ENCODE measurements around the gene RPH3AL. TPM values are rescaled to one million over a fixed set of nuclear protein-coding genes. Genes with fewer than 3 reads are reported as not detected.

The RPH3AL gene
- total and polyA plus RNA-seq, 2 donors, result 2.6 to 3.2 TPM

DNA sequence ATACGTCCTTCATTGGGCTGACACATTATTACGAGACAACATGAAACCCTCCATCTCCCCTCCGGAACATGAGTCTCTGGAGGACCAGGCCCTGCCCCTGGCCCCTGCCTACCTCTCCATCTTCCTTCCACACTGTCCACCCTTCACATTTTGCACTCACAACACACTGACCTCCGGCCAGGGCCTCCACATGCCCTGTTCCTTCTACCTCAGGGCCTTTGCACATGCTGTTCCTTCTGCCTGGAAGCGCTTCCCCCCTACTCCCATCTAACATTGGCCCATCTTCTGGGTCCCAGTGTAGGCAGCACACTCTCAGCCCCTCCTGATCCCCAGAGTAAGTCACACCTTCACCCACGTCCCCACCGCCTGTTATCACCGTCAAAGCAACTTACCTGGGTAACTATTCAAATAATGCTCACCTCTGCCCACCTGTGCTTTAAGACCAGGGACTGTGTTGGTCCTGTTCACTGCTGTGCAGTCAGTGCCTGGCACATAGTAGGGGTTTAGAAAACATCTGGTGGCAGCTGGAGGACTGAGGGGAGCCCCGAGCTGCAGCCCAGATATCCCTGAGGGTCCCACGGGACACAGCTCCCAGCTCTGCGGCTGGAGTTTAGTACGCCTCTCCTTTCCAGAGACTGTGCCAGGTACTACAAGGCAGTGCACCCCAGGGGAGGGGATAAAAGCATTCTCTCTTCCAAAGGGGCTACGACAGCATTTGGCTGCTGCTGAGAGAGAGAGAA is 27.2 kb downstream of the RPH3AL start:
- H3K27me3 ChIP-seq (ENCODE audit: control insufficient read depth in 2 of 2, insufficient read depth in 1 of 2, low read length in 1 of 2), result peaks cover 0 to 23% of the 10 kb centered on the region in 2 donors
- no peak overlapping the region for H3K4me3 ChIP-seq (ENCODE audit: low read length in 2 of 2)
- 94% methylated on average over 13 of the region's 13 CpGs for WGBS
- no peak for DNase-seq (ENCODE audit: low read depth in 6 of 9, low spot score in 9 of 9)
- H3K9me3 ChIP-seq (ENCODE audit: control insufficient read depth in 2 of 2, insufficient read depth in 1 of 2, low read length in 1 of 2), result no peaks in the 10 kb centered on the region
- H3K36me3 ChIP-seq (ENCODE audit: control insufficient read depth in 2 of 2, insufficient read depth in 2 of 2, low read length in 1 of 2), result no peaks in the 10 kb centered on the region
- peaks cover 0 to 5% of the 10 kb centered on the region in 2 donors for H3K4me1 ChIP-seq (ENCODE audit: control insufficient read depth in 2 of 2, insufficient read depth in 2 of 2, low read length in 2 of 2)
- H3K27ac ChIP-seq (ENCODE audit: low read depth in 1 of 2, low read length in 1 of 2), result no peak overlapping the region

DNA sequence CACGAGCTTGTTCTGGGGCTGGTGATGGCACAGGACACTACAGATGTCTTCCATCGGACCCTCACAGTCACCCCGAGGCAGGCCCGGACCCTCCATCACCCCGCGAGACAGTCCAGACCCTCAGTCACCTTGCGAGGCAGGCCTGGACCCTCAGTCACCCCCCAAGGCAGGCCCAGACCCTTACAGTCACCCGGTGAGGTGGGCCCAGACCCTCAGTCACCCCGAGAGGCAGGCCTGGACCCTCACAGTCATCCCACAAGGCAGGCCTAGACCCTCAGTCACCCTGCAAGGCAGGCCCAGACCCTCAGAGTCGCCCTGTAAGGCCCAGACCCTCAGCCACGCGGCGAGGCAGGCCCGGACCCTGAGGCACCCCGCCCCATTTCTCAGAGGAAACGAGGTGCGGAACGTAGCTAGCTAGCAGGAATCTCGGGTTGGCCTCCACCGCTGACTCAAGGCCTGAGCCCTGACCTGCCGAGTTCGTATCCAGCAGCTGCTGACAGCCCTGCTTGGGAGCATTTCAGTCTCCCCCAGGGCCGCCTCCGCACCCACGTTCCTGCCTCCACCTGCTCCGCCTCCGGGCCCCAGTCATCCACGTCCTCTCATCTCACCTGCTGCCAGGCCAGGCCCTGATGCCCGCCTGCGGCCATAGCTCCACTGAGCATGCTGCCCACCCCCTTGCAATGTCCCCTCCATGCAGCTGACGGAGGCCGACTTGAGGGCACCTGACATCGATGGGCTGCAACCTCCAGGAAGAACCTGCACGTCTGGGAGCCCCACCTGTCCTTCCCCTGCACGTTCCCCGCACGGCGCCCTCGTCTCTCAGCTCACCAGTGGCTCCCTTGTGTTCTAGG is 28.7 kb downstream of the RPH3AL start:
- no peak overlapping the region for H3K4me3 ChIP-seq (ENCODE audit: low read length in 2 of 2)
- no peak for DNase-seq (ENCODE audit: low read depth in 6 of 9, low spot score in 9 of 9)
- H3K27ac ChIP-seq (ENCODE audit: low read depth in 1 of 2, low read length in 1 of 2), result no peak overlapping the region
- H3K27me3 ChIP-seq (ENCODE audit: control insufficient read depth in 2 of 2, insufficient read depth in 1 of 2, low read length in 1 of 2), result peaks cover 0 to 23% of the 10 kb centered on the region in 2 donors
- H3K36me3 ChIP-seq (ENCODE audit: control insufficient read depth in 2 of 2, insufficient read depth in 2 of 2, low read length in 1 of 2), result no peaks in the 10 kb centered on the region
- WGBS, result 93% methylated on average over 39 of the region's 39 CpGs
- no peaks in the 10 kb centered on the region for H3K4me1 ChIP-seq (ENCODE audit: control insufficient read depth in 2 of 2, insufficient read depth in 2 of 2, low read length in 2 of 2)
- peaks cover 0 to 6% of the 10 kb centered on the region in 2 donors for H3K9me3 ChIP-seq (ENCODE audit: control insufficient read depth in 2 of 2, insufficient read depth in 1 of 2, low read length in 1 of 2)

DNA sequence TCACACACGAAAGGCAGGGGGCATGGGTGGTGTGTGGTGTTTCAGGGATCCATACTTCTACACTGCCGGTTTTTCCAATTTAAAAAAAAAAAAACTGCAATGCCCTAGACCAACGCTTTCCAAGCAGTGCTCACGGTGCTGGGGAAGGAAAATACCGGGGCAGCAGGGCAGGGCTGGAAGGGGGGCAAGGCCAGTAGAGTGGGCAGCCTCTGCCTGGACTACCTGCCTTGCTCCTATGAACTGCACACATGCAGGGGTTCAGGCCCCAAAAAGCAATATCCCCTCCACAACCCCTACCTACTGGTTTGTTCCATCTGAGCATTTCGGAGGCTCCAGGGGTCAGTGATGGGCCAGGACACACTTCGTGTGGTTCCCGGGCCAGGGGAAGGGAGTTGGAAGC is 29.4 kb downstream of the RPH3AL start:
- H3K9me3 ChIP-seq (ENCODE audit: control insufficient read depth in 2 of 2, insufficient read depth in 1 of 2, low read length in 1 of 2), result peaks cover 0 to 6% of the 10 kb centered on the region in 2 donors
- H3K4me1 ChIP-seq (ENCODE audit: control insufficient read depth in 2 of 2, insufficient read depth in 2 of 2, low read length in 2 of 2), result no peaks in the 10 kb centered on the region
- DNase-seq (ENCODE audit: low read depth in 6 of 9, low spot score in 9 of 9), result no peak

DNA sequence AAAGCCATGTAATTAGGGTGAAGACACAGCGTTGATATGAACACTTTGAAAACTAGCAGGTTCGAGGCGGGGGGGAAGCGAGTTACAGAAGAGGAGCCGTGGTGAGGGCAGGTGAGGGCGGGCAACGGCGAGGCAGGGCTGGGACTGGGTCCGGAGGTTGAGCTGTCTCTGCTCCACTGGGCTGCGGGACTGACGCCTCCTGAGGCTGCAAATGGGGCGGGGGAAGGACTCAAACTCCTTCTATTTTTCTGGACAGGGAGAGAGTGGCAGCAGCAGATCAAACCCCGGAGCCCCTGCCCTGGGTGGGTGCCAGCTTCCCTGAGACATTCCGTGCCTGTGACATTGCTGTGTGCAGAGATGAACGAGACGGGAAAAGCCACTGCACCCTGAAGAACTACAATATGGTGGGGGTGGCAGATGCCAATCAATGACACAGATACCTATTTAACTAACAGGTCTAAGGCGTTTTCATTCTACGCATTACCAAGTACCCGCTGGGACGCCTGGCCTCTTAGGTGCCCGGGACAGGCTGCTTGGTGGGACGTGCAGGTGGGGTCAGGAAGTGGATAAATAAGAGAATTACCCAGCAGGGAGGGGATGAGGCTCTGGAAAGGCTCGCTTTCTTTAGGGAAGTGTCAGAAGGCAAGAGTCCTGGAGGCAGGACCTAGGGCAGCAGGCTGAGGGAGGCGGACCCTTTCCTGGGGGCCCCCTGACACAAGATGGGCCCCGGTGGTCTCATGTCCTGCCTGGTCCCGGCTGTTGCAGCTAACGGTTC is 30.4 kb downstream of the RPH3AL start:
- no peak overlapping the region for H3K4me3 ChIP-seq (ENCODE audit: low read length in 2 of 2)
- WGBS, result 88% methylated on average over 27 of the region's 27 CpGs
- H3K36me3 ChIP-seq (ENCODE audit: control insufficient read depth in 2 of 2, insufficient read depth in 2 of 2, low read length in 1 of 2), result no peaks in the 10 kb centered on the region
- H3K9me3 ChIP-seq (ENCODE audit: control insufficient read depth in 2 of 2, insufficient read depth in 1 of 2, low read length in 1 of 2), result peaks cover 0 to 8% of the 10 kb centered on the region in 2 donors
- no peak overlapping the region for H3K27ac ChIP-seq (ENCODE audit: low read depth in 1 of 2, low read length in 1 of 2)
- H3K27me3 ChIP-seq (ENCODE audit: control insufficient read depth in 2 of 2, insufficient read depth in 1 of 2, low read length in 1 of 2), result peaks cover 0 to 23% of the 10 kb centered on the region in 2 donors
- no peaks in the 10 kb centered on the region for H3K4me1 ChIP-seq (ENCODE audit: control insufficient read depth in 2 of 2, insufficient read depth in 2 of 2, low read length in 2 of 2)
- no peak for DNase-seq (ENCODE audit: low read depth in 6 of 9, low spot score in 9 of 9)

More for the DNA sequence above, 29.4 kb downstream of the RPH3AL start:
- Histone ChIP-seq H3K36me3 (ENCODE audit: control insufficient read depth in 2 of 2, insufficient read depth in 2 of 2, low read length in 1 of 2) (no peaks in the 10 kb centered on the region), H3K4me3 (ENCODE audit: low read length in 2 of 2) (no peak overlapping the region), H3K27ac (ENCODE audit: low read depth in 1 of 2, low read length in 1 of 2) (no peak overlapping the region), H3K27me3 (ENCODE audit: control insufficient read depth in 2 of 2, insufficient read depth in 1 of 2, low read length in 1 of 2) (peaks cover 0 to 23% of the 10 kb centered on the region in 2 donors)
- WGBS, result 88% methylated on average over 8 of the region's 8 CpGs

DNA sequence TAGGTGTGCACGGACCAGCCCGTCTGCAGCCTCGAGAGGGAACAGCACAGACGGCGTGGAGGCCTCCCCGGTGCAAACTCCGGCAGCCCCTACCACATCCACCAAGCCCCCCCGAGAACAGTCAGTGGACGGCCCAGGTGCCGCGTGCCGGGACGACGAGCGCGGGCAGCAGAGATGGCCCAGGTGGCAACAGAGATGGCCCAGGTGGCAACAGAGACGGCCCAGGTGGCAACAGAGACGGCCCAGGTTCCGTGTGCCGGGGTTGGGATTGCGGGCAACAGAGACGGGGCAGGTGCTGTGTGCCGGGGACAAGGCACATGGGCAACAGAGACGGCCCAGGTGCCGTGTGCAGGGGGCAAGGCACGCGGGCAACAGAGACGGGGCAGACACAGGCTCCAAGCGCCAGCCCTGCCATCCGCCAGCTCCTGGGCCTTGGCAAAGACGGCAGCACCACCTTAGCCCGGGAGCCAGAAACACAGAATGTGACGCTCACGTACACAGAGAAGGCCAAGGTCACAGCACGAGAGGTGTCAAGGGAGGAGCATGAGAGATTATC is 31.1 kb downstream of the RPH3AL start:
- DNase-seq (ENCODE audit: low read depth in 6 of 9, low spot score in 9 of 9), result no peak
- no peaks in the 10 kb centered on the region for H3K36me3 ChIP-seq (ENCODE audit: control insufficient read depth in 2 of 2, insufficient read depth in 2 of 2, low read length in 1 of 2)
- H3K4me3 ChIP-seq (ENCODE audit: low read length in 2 of 2), result no peak overlapping the region
- peaks cover 0 to 9% of the 10 kb centered on the region in 2 donors for H3K9me3 ChIP-seq (ENCODE audit: control insufficient read depth in 2 of 2, insufficient read depth in 1 of 2, low read length in 1 of 2)
- 83% methylated on average over 35 of the region's 35 CpGs for WGBS
- H3K4me1 ChIP-seq (ENCODE audit: control insufficient read depth in 2 of 2, insufficient read depth in 2 of 2, low read length in 2 of 2), result no peaks in the 10 kb centered on the region
- peaks cover 0 to 23% of the 10 kb centered on the region in 2 donors for H3K27me3 ChIP-seq (ENCODE audit: control insufficient read depth in 2 of 2, insufficient read depth in 1 of 2, low read length in 1 of 2)
- no peak overlapping the region for H3K27ac ChIP-seq (ENCODE audit: low read depth in 1 of 2, low read length in 1 of 2)

DNA sequence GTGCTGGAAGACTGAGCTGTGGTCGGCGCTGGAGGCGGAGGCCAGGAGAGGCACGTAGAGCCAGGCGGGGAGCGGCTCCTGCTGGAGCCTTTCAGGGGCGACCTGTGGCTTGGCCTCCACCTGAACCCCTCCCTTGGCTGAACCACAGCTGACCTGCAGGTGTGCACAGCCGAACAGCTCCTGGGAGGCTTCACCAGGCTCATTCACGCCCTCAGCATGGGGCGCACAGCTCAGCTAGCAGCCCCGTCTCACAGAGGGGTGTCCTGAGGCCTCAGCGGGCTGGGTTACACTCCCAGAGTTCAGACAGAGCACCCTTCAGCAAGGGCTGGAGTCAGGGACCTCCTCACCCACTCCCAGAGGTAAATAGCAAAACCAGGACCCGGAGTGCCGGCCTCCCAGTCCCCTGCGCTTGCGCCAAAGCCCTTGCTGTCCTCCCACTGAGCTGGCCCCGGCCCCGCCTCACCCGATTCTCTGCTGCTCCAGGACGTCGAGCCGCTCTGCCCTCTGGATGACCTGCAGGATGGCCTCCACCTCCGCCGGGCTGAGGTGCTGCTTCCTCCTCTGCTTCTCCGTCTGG is 31.7 kb downstream of the RPH3AL start:
- Histone ChIP-seq H3K27me3 (ENCODE audit: control insufficient read depth in 2 of 2, insufficient read depth in 1 of 2, low read length in 1 of 2) (peaks cover 0 to 23% of the 10 kb centered on the region in 2 donors), H3K27ac (ENCODE audit: low read depth in 1 of 2, low read length in 1 of 2) (no peak overlapping the region), H3K9me3 (ENCODE audit: control insufficient read depth in 2 of 2, insufficient read depth in 1 of 2, low read length in 1 of 2) (peaks cover 0 to 12% of the 10 kb centered on the region in 2 donors), H3K4me3 (ENCODE audit: low read length in 2 of 2) (no peak overlapping the region), H3K4me1 (ENCODE audit: control insufficient read depth in 2 of 2, insufficient read depth in 2 of 2, low read length in 2 of 2) (no peaks in the 10 kb centered on the region), H3K36me3 (ENCODE audit: control insufficient read depth in 2 of 2, insufficient read depth in 2 of 2, low read length in 1 of 2) (no peaks in the 10 kb centered on the region)
- no peak for DNase-seq (ENCODE audit: low read depth in 6 of 9, low spot score in 9 of 9)
- WGBS, result 78% methylated on average over 25 of the region's 25 CpGs

DNA sequence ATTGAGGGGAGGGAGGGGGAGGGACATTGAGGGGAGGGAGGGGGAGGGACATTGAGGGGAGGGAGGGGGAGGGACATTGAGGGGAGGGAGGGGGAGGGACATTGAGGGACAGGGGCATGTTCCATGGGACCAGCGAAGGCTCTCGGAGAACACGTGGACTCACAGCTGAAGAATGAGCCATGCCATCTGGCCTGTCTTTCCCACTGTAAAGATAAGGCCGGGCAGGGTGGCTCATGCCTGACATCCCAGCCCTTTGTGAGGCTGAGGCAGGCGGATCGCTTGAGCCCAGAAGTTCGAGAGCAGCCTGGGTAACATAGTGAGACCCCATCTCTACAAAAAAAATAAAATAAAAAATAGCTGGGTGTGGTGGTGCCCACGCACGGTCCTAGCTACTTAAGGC is 32.5 kb downstream of the RPH3AL start:
- H3K9me3 ChIP-seq (ENCODE audit: control insufficient read depth in 2 of 2, insufficient read depth in 1 of 2, low read length in 1 of 2), result peaks cover 0 to 20% of the 10 kb centered on the region in 2 donors
- DNase-seq (ENCODE audit: low read depth in 6 of 9, low spot score in 9 of 9), result no peak
- H3K4me3 ChIP-seq (ENCODE audit: low read length in 2 of 2), result no peak overlapping the region
- H3K27me3 ChIP-seq (ENCODE audit: control insufficient read depth in 2 of 2, insufficient read depth in 1 of 2, low read length in 1 of 2), result peaks cover 0 to 23% of the 10 kb centered on the region in 2 donors
- no peak overlapping the region for H3K27ac ChIP-seq (ENCODE audit: low read depth in 1 of 2, low read length in 1 of 2)
- no peaks in the 10 kb centered on the region for H3K4me1 ChIP-seq (ENCODE audit: control insufficient read depth in 2 of 2, insufficient read depth in 2 of 2, low read length in 2 of 2)
- H3K36me3 ChIP-seq (ENCODE audit: control insufficient read depth in 2 of 2, insufficient read depth in 2 of 2, low read length in 1 of 2), result no peaks in the 10 kb centered on the region
- 97% methylated on average over 9 of the region's 9 CpGs for WGBS

DNA sequence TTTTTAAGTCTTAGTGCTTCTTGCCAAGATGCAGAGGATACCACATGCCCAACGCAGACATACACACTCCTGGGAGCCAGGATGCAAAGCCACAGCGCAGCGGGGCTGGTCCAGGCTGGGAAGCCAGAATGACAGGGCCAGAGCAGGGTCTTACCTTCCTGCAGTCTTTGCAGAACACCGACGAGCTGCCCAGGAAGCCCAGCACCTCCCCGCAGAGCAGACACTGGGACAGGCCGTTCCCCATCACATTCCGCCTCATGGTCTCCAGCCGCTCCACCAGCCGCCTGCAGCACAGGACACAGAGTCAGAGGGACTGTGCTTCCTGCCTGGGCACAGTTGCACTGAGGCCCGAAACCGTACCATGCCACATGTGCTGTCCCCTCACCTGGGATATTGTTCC is 33.3 kb downstream of the RPH3AL start:
- Histone ChIP-seq H3K36me3 (ENCODE audit: control insufficient read depth in 2 of 2, insufficient read depth in 2 of 2, low read length in 1 of 2) (no peaks in the 10 kb centered on the region), H3K9me3 (ENCODE audit: control insufficient read depth in 2 of 2, insufficient read depth in 1 of 2, low read length in 1 of 2) (peaks cover 0 to 26% of the 10 kb centered on the region in 2 donors), H3K4me3 (ENCODE audit: low read length in 2 of 2) (no peak overlapping the region), H3K27me3 (ENCODE audit: control insufficient read depth in 2 of 2, insufficient read depth in 1 of 2, low read length in 1 of 2) (peaks cover 0 to 23% of the 10 kb centered on the region in 2 donors), H3K27ac (ENCODE audit: low read depth in 1 of 2, low read length in 1 of 2) (no peak overlapping the region), H3K4me1 (ENCODE audit: control insufficient read depth in 2 of 2, insufficient read depth in 2 of 2, low read length in 2 of 2) (no peaks in the 10 kb centered on the region)
- WGBS, result 98% methylated on average over 12 of the region's 12 CpGs
- no peak for DNase-seq (ENCODE audit: low read depth in 6 of 9, low spot score in 9 of 9)
